ENCODE data around the gene PTPN14.

PTPN14 gene

DNA sequence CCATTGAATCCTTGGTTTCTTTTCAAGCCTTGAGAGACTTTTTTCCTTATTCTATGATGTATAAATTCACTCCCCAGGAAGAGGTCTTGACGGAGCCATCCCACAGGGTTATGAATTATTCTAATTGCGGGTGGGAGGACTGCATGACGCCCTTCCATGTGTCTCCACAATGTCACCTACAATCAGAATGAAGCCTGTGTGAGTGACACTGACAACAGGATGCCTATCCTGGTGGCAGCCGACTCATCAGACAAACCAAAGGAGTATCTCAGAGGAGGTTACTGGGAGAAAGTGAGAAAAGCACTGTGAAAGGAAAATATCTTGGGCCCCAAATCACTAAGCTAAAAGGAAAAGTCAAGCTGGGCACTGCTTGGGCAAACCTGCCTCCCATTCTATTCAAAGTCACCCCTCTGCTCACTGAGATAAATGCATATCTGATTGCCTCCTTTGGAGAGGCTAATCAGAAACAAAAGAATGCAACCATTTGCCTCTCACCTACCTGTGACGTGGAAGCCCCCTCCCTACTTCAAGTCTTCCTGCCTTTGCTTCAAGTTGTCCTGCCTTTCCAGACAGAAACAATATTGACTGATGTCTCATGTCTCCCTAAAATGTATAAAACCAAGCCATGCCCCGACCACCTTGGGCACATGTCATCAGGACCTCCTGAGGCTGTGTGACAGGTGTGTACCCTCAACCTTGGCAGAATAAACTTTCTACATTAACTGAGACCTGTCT, 172.0 kb downstream of the PTPN14 start:
- H3K36me3 ChIP-seq (ENCODE audit: control insufficient read depth, insufficient read depth, low read length) = no peaks in the 10 kb centered on the region
- DNase-seq = no peak
- H3K4me1 ChIP-seq (ENCODE audit: control insufficient read depth, insufficient read depth, low read length, poor library complexity, severe bottlenecking) = no peaks in the 10 kb centered on the region
- no peak overlapping the region for H3K27ac ChIP-seq (ENCODE audit: insufficient read depth, low read length, poor library complexity, severe bottlenecking)
- H3K4me3 ChIP-seq (ENCODE audit: insufficient read depth, low read depth, low read length, poor library complexity, severe bottlenecking) = no peak overlapping the region
- no peaks in the 10 kb centered on the region for H3K27me3 ChIP-seq (replicated peaks; ENCODE audit: control insufficient read depth, insufficient read depth, low read length, poor library complexity, severe bottlenecking)
- H3K9me3 ChIP-seq (ENCODE audit: control insufficient read depth, low read length) = no peaks in the 10 kb centered on the region

DNA sequence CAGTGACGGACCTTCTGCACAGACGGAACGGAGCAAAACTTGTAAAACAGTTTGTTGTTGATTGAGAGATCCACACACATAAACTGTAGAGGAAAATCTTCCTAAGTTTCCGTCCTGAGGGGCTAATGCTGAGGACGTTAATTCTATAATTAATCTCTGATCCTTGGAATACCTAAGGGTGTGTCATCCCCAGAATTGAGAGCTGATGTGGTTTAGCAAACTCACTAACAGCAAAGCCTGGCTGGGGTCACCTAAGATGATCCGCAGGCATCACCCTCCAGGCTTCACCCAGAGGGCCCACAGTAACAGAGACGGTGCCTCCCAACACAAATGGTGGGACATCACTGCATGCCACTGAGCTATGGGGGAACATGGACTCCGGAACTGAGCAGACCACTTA, 172.9 kb downstream of the PTPN14 start:
- no peaks in the 10 kb centered on the region for H3K9me3 ChIP-seq (ENCODE audit: control insufficient read depth, low read length)
- no peak overlapping the region for H3K27ac ChIP-seq (ENCODE audit: insufficient read depth, low read length, poor library complexity, severe bottlenecking)

DNA sequence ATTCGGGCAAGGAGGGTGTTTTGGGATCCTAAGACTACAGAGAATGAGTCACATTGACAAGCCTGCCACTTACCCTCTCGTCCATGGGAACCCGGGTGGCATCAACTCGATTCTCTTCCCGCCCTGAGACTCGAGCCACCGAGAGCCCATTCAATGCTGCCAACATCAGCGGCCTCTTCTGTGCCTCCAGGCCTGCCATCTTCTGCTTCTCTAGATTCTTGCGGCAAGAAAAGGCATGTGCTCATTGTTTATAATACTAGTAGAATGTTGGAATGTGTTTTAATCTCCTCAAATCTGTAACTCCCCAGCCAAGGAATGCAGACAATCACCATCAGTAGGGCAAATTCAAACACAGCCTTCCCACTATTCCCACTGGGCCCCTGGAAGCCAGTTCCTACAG, 173.5 kb downstream of the PTPN14 start:
- Histone ChIP-seq H3K4me1 (ENCODE audit: control insufficient read depth, insufficient read depth, low read length, poor library complexity, severe bottlenecking) (no peaks in the 10 kb centered on the region), H3K9me3 (ENCODE audit: control insufficient read depth, low read length) (no peaks in the 10 kb centered on the region), H3K27ac (ENCODE audit: insufficient read depth, low read length, poor library complexity, severe bottlenecking) (no peak overlapping the region), H3K36me3 (ENCODE audit: control insufficient read depth, insufficient read depth, low read length) (no peaks in the 10 kb centered on the region), H3K27me3 (replicated peaks; ENCODE audit: control insufficient read depth, insufficient read depth, low read length, poor library complexity, severe bottlenecking) (no peaks in the 10 kb centered on the region), H3K4me3 (ENCODE audit: insufficient read depth, low read depth, low read length, poor library complexity, severe bottlenecking) (no peak overlapping the region)
- DNase-seq = no peak

More for the DNA sequence above, 172.9 kb downstream of the PTPN14 start:
- Histone ChIP-seq H3K4me1 (ENCODE audit: control insufficient read depth, insufficient read depth, low read length, poor library complexity, severe bottlenecking) (no peaks in the 10 kb centered on the region), H3K27me3 (replicated peaks; ENCODE audit: control insufficient read depth, insufficient read depth, low read length, poor library complexity, severe bottlenecking) (no peaks in the 10 kb centered on the region), H3K4me3 (ENCODE audit: insufficient read depth, low read depth, low read length, poor library complexity, severe bottlenecking) (no peak overlapping the region), H3K36me3 (ENCODE audit: control insufficient read depth, insufficient read depth, low read length) (no peaks in the 10 kb centered on the region)
- no peak for DNase-seq

DNA sequence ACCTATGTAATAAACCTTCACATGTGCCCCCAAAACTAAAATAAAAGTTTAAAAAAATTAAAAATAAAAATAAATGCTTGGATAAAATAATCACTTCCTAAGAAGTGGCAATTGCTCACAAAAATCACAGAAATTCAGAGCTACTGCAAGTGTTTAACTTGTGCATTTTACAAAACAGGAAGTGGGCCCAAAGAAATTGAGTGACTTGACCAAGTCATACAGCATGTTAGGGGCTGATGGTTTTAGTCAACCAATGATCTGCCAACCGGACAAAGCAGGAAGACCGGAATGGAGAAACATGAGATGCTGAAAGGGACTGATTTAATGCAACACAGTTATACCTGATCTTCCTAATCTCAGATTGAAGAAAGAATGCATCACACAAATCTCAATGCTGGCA, 173.9 kb downstream of the PTPN14 start:
- no peak overlapping the region for H3K27ac ChIP-seq (ENCODE audit: insufficient read depth, low read length, poor library complexity, severe bottlenecking)
- no peaks in the 10 kb centered on the region for H3K4me1 ChIP-seq (ENCODE audit: control insufficient read depth, insufficient read depth, low read length, poor library complexity, severe bottlenecking)
- no peaks in the 10 kb centered on the region for H3K27me3 ChIP-seq (replicated peaks; ENCODE audit: control insufficient read depth, insufficient read depth, low read length, poor library complexity, severe bottlenecking)
- H3K36me3 ChIP-seq (ENCODE audit: control insufficient read depth, insufficient read depth, low read length) = no peaks in the 10 kb centered on the region
- DNase-seq = no peak
- no peak overlapping the region for H3K4me3 ChIP-seq (ENCODE audit: insufficient read depth, low read depth, low read length, poor library complexity, severe bottlenecking)
- H3K9me3 ChIP-seq (ENCODE audit: control insufficient read depth, low read length) = no peaks in the 10 kb centered on the region

GRCh38 chr1:214372092-214372491, 179.3 kb downstream of the PTPN14 start:
- Histone ChIP-seq H3K4me1 (ENCODE audit: control insufficient read depth, insufficient read depth, low read length, poor library complexity, severe bottlenecking) (no peaks in the 10 kb centered on the region), H3K36me3 (ENCODE audit: control insufficient read depth, insufficient read depth, low read length) (no peaks in the 10 kb centered on the region), H3K27me3 (replicated peaks; ENCODE audit: control insufficient read depth, insufficient read depth, low read length, poor library complexity, severe bottlenecking) (no peaks in the 10 kb centered on the region), H3K27ac (ENCODE audit: insufficient read depth, low read length, poor library complexity, severe bottlenecking) (no peak overlapping the region), H3K4me3 (ENCODE audit: insufficient read depth, low read depth, low read length, poor library complexity, severe bottlenecking) (no peak overlapping the region), H3K9me3 (ENCODE audit: control insufficient read depth, low read length) (no peaks in the 10 kb centered on the region)
- no peak for DNase-seq

DNA sequence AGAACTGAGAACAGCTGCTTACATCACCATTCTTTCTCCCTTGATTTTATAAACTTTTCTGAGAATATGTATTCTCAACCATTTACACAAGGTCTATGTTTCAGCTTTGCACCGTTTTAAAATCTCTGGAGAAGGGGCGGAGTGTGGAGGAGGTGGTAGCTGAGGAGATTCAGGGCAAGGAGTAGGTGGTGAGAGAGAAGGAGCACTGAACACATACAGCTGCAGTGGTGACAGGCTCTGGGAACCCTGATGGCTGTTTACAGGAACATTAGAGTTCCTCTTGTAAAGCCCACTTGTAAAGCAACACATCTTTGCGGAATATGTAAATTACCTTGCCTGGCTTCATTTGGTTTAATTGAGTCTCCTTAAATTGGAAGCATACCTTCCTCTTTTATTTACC, 180.8 kb downstream of the PTPN14 start:
- Histone ChIP-seq H3K27me3 (replicated peaks; ENCODE audit: control insufficient read depth, insufficient read depth, low read length, poor library complexity, severe bottlenecking) (no peaks in the 10 kb centered on the region), H3K36me3 (ENCODE audit: control insufficient read depth, insufficient read depth, low read length) (no peaks in the 10 kb centered on the region), H3K4me1 (ENCODE audit: control insufficient read depth, insufficient read depth, low read length, poor library complexity, severe bottlenecking) (no peaks in the 10 kb centered on the region), H3K9me3 (ENCODE audit: control insufficient read depth, low read length) (no peaks in the 10 kb centered on the region), H3K27ac (ENCODE audit: insufficient read depth, low read length, poor library complexity, severe bottlenecking) (no peak overlapping the region), H3K4me3 (ENCODE audit: insufficient read depth, low read depth, low read length, poor library complexity, severe bottlenecking) (no peak overlapping the region)
- DNase-seq = no peak

GRCh38 chr1:214369364-214369763, 182.0 kb downstream of the PTPN14 start:
- no peak for DNase-seq
- Histone ChIP-seq H3K4me1 (ENCODE audit: control insufficient read depth, insufficient read depth, low read length, poor library complexity, severe bottlenecking) (no peaks in the 10 kb centered on the region), H3K4me3 (ENCODE audit: insufficient read depth, low read depth, low read length, poor library complexity, severe bottlenecking) (no peak overlapping the region), H3K27me3 (replicated peaks; ENCODE audit: control insufficient read depth, insufficient read depth, low read length, poor library complexity, severe bottlenecking) (no peaks in the 10 kb centered on the region), H3K36me3 (ENCODE audit: control insufficient read depth, insufficient read depth, low read length) (no peaks in the 10 kb centered on the region), H3K27ac (ENCODE audit: insufficient read depth, low read length, poor library complexity, severe bottlenecking) (no peak overlapping the region), H3K9me3 (ENCODE audit: control insufficient read depth, low read length) (no peaks in the 10 kb centered on the region)

GRCh38 chr1:214367841-214368240, 183.6 kb downstream of the PTPN14 start:
- H3K27me3 ChIP-seq (replicated peaks; ENCODE audit: control insufficient read depth, insufficient read depth, low read length, poor library complexity, severe bottlenecking) = peaks cover 3% of the 10 kb centered on the region
- H3K36me3 ChIP-seq (ENCODE audit: control insufficient read depth, insufficient read depth, low read length) = no peaks in the 10 kb centered on the region
- no peaks in the 10 kb centered on the region for H3K9me3 ChIP-seq (ENCODE audit: control insufficient read depth, low read length)
- H3K4me1 ChIP-seq (ENCODE audit: control insufficient read depth, insufficient read depth, low read length, poor library complexity, severe bottlenecking) = no peaks in the 10 kb centered on the region
- DNase-seq = no peak
- no peak overlapping the region for H3K4me3 ChIP-seq (ENCODE audit: insufficient read depth, low read depth, low read length, poor library complexity, severe bottlenecking)
- no peak overlapping the region for H3K27ac ChIP-seq (ENCODE audit: insufficient read depth, low read length, poor library complexity, severe bottlenecking)

DNA sequence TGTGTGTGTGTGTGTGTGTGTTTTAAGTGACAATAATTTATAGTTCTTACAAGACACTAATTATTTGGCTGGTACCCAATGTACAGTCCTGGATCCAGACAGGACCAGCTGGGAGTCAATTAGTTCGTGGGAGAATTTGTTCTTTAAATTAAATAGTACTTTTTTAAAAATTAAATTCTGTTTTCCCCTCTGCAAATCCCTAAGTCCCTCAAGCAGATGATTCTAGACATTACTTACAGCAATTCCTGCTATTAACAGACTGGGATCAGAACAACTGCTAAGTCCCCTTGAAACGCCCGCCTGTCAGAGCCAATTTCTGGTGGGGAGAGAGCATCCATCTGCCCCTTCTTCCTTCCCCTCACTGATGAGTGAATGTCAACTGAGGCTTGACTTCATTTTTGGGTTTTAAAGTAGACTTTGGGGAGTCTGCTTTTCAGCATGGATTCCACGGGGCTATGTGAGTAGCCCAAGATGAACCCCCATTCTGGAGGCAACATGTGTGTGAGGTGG, 186.6 kb downstream of the PTPN14 start:
- Histone ChIP-seq H3K27me3 (replicated peaks; ENCODE audit: control insufficient read depth, insufficient read depth, low read length, poor library complexity, severe bottlenecking) (peaks cover 3% of the 10 kb centered on the region), H3K9me3 (ENCODE audit: control insufficient read depth, low read length) (no peaks in the 10 kb centered on the region), H3K36me3 (ENCODE audit: control insufficient read depth, insufficient read depth, low read length) (no peaks in the 10 kb centered on the region), H3K4me3 (ENCODE audit: insufficient read depth, low read depth, low read length, poor library complexity, severe bottlenecking) (no peak overlapping the region), H3K27ac (ENCODE audit: insufficient read depth, low read length, poor library complexity, severe bottlenecking) (no peak overlapping the region), H3K4me1 (ENCODE audit: control insufficient read depth, insufficient read depth, low read length, poor library complexity, severe bottlenecking) (no peaks in the 10 kb centered on the region)
- no peak for DNase-seq

DNA sequence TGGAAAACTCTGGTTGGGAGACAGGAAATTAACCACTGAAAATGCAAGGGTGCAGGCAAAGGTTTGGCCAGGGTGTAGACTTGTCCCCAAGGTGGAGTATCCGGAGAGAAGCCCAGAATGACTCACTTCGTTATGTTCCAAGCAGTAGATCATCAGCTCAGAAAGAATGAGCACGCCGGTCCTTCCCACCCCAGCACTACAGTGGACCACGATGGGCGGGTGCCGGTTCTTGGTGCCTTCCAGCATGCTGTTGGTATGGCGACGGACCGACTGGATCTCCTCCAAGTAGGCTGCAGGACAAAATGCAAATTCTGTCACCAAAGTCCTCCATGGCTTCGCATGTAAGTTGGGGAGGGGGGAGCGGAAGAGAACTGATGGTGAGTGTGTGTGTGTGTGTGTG, 187.0 kb downstream of the PTPN14 start:
- H3K27me3 ChIP-seq (replicated peaks; ENCODE audit: control insufficient read depth, insufficient read depth, low read length, poor library complexity, severe bottlenecking) = peaks cover 3% of the 10 kb centered on the region
- no peak overlapping the region for H3K4me3 ChIP-seq (ENCODE audit: insufficient read depth, low read depth, low read length, poor library complexity, severe bottlenecking)
- DNase-seq = no peak
- H3K9me3 ChIP-seq (ENCODE audit: control insufficient read depth, low read length) = no peaks in the 10 kb centered on the region
- no peaks in the 10 kb centered on the region for H3K4me1 ChIP-seq (ENCODE audit: control insufficient read depth, insufficient read depth, low read length, poor library complexity, severe bottlenecking)
- H3K27ac ChIP-seq (ENCODE audit: insufficient read depth, low read length, poor library complexity, severe bottlenecking) = no peak overlapping the region
- no peaks in the 10 kb centered on the region for H3K36me3 ChIP-seq (ENCODE audit: control insufficient read depth, insufficient read depth, low read length)

Data from effector memory CD4-positive, alpha-beta T cell (primary cell).